H1 (cell line): ENCODE data around the gene TMEM40. TPM values are rescaled to one million over a fixed set of nuclear protein-coding genes. Genes with fewer than 3 reads are reported as not detected.

ENCODE experiments used
- CTCF ChIA-PET: fragments of 300-600 bp; sonication (Branson Sonifier 250); formaldehyde crosslinking; loops from one replicate; lab custom pipeline; 2021; ENCODE audit not compliant: partially characterized antibody; lab: Charles Lee
- POLR2A ChIA-PET: fragments of 300-600 bp; sonication (Branson Sonifier 250); formaldehyde crosslinking; loops from one replicate; lab custom pipeline; 2021; ENCODE audit warnings: inconsistent platforms; ENCODE audit not compliant: partially characterized antibody; lab: Charles Lee
- DNase-seq, 2 experiments: peaks; one replicate each; pipeline versions ENCODE4 v3.0.0 to v3.0.0-alpha.2; 2010 to 2022; ENCODE audit warnings: low spot score in 2 of 2, low read depth in 1 of 2, mixed read lengths in 1 of 2
- FAIRE-seq: peaks from 2 replicates; lab custom pipeline; 2011; peaks lifted over from hg19 to GRCh38; lab: Jason Lieb, UNC
- H2AFZ ChIP-seq: 2 replicates; pipeline ENCODE4 v1.8.1; 2012; ENCODE audit warnings: low read length, inconsistent platforms
- H2AK5ac ChIP-seq: 2 replicates; pipeline ENCODE4 v1.6.1; 2013; ENCODE audit warnings: low read depth, low read length
- H2BK120ac ChIP-seq: replicated peaks from 2 replicates; pipeline ENCODE3; 2013; ENCODE audit warnings: low read depth, low read length, inconsistent platforms
- H2BK12ac ChIP-seq: 2 replicates; pipeline ENCODE4 v1.6.1; 2013; ENCODE audit warnings: low read depth, low read length
- H2BK15ac ChIP-seq: 2 replicates; pipeline ENCODE4 v1.6.1; 2013; ENCODE audit warnings: low read length
- H2BK20ac ChIP-seq: 2 replicates; pipeline ENCODE4 v1.6.1; 2013; ENCODE audit warnings: low read length
- H2BK5ac ChIP-seq: 2 replicates; pipeline ENCODE4 v1.6.1; 2013; ENCODE audit warnings: low read depth, low read length
- H3K14ac ChIP-seq: 2 replicates; pipeline ENCODE4 v1.6.1; 2013; ENCODE audit warnings: inconsistent platforms; ENCODE audit not compliant: insufficient read length
- H3K18ac ChIP-seq: 2 replicates; pipeline ENCODE4 v1.6.1; 2013; ENCODE audit warnings: low read length; ENCODE audit errors: extremely low read depth
- H3K23ac ChIP-seq: 2 replicates; pipeline ENCODE4 v1.6.1; 2013; ENCODE audit warnings: inconsistent platforms; ENCODE audit not compliant: insufficient read length
- H3K23me2 ChIP-seq: 2 replicates; pipeline ENCODE4 v1.6.1; 2013; ENCODE audit warnings: low read depth, low read length
- H3K27ac ChIP-seq: 2 replicates; pipeline ENCODE4 v1.6.1; 2011; ENCODE audit warnings: low read depth, low read length, inconsistent platforms
- H3K27me3 ChIP-seq, 4 experiments: replicated peaks in 1 of 4; 1 replicate in 1 of 4; 2 replicates in 3 of 4; pipeline versions ENCODE4 v1.6.1 to v1.8.1; 2011 to 2013; ENCODE audit warnings: low read length in 3 of 4, mild to moderate bottlenecking in 3 of 4, inconsistent platforms in 2 of 4, mixed read lengths in 2 of 4, moderate library complexity in 1 of 4; ENCODE audit not compliant: control insufficient read depth in 3 of 4, insufficient read depth in 3 of 4; ENCODE audit errors: extremely low read depth in 1 of 4
- H3K36me3 ChIP-seq, 4 experiments: 2 replicates each; pipeline versions ENCODE4 v1.6.1 to v1.8.1; 2011 to 2013; ENCODE audit warnings: mild to moderate bottlenecking in 4 of 4, low read length in 3 of 4, moderate library complexity in 2 of 4, control low read depth in 1 of 4, inconsistent platforms in 1 of 4; ENCODE audit not compliant: insufficient read depth in 4 of 4, control insufficient read depth in 2 of 4
- H3K4ac ChIP-seq: replicated peaks from 2 replicates; pipeline ENCODE3; 2013; ENCODE audit warnings: low read length, low read depth, mixed read lengths, inconsistent platforms; ENCODE audit not compliant: insufficient read length
- H3K4me1 ChIP-seq, 4 experiments: replicated peaks in 1 of 4; 1 replicate in 1 of 4; 2 replicates in 3 of 4; pipeline versions ENCODE4 v1.6.1 to v1.8.1; 2011 to 2013; ENCODE audit warnings: low read length in 3 of 4, inconsistent platforms in 2 of 4, mixed read lengths in 1 of 4; ENCODE audit not compliant: insufficient read depth in 4 of 4, control insufficient read depth in 3 of 4
- H3K4me2 ChIP-seq, 2 experiments: 2 replicates each; pipeline versions ENCODE4 v1.6.1 to v1.8.1; 2011 to 2013; ENCODE audit warnings: low read depth in 2 of 2, low read length in 2 of 2, control low read depth in 1 of 2, inconsistent platforms in 1 of 2, mild to moderate bottlenecking in 1 of 2; ENCODE audit not compliant: insufficient read depth in 1 of 2
- H3K4me3 ChIP-seq, 4 experiments: fragments of 200-600, 300-600 bp in 1 of 4; sonication (generic), shearing (Covaris generic), sonication (Bioruptor Twin) in 1 of 4; 2 replicates each; pipeline versions ENCODE4 v1.5.1 to v1.8.1; 2011 to 2016; ENCODE audit warnings: low read length in 4 of 4, low read depth in 3 of 4, control low read depth in 2 of 4, inconsistent platforms in 2 of 4, mild to moderate bottlenecking in 2 of 4, mixed read lengths in 1 of 4, moderate library complexity in 1 of 4; ENCODE audit not compliant: insufficient read depth in 2 of 4; ENCODE audit errors: extremely low read depth in 1 of 4
- H3K56ac ChIP-seq: replicated peaks from 2 replicates; pipeline ENCODE3; 2013; ENCODE audit warnings: low read depth, mild to moderate bottlenecking, mixed read lengths, low read length, inconsistent platforms; ENCODE audit not compliant: insufficient read length
- H3K79me1 ChIP-seq: 2 replicates; pipeline ENCODE4 v1.6.1; 2013; ENCODE audit warnings: low read depth, low read length, control low read depth
- H3K79me2 ChIP-seq, 2 experiments: 2 replicates each; pipeline versions ENCODE4 v1.6.1 to v1.8.1; 2012 to 2013; ENCODE audit warnings: low read length in 2 of 2, mild to moderate bottlenecking in 2 of 2, inconsistent platforms in 1 of 2; ENCODE audit not compliant: insufficient read depth in 2 of 2, control insufficient read depth in 1 of 2
- H3K9ac ChIP-seq, 4 experiments: replicated peaks in 1 of 4; 1 replicate in 1 of 4; 2 replicates in 3 of 4; pipeline versions ENCODE4 v1.6.1 to v1.8.1; 2011 to 2013; ENCODE audit warnings: low read depth in 3 of 4, low read length in 3 of 4, control low read depth in 2 of 4, mild to moderate bottlenecking in 2 of 4, moderate library complexity in 2 of 4, inconsistent platforms in 1 of 4; ENCODE audit errors: extremely low read depth in 1 of 4
- H3K9me3 ChIP-seq, 2 experiments: 2 replicates each; pipeline versions ENCODE4 v1.6.1 to v1.8.1; 2012 to 2013; ENCODE audit warnings: mild to moderate bottlenecking in 2 of 2, moderate library complexity in 2 of 2, control low read depth in 1 of 2, inconsistent platforms in 1 of 2, low read depth in 1 of 2, low read length in 1 of 2, mixed read lengths in 1 of 2; ENCODE audit not compliant: insufficient read depth in 2 of 2
- H4K20me1 ChIP-seq, 2 experiments: replicated peaks in 1 of 2; 2 replicates each; pipeline versions ENCODE3 to v1.8.1; 2011 to 2013; ENCODE audit warnings: inconsistent platforms in 2 of 2, low read length in 2 of 2, mild to moderate bottlenecking in 1 of 2; ENCODE audit not compliant: insufficient read depth in 2 of 2, control insufficient read depth in 1 of 2
- H4K5ac ChIP-seq: 2 replicates; pipeline ENCODE4 v1.6.1; 2013; ENCODE audit warnings: low read length, low read depth, mixed read lengths, inconsistent platforms; ENCODE audit not compliant: insufficient read length
- H4K8ac ChIP-seq: 2 replicates; pipeline ENCODE4 v1.8.0; 2013; ENCODE audit warnings: mild to moderate bottlenecking, moderate library complexity, low read length, inconsistent platforms; ENCODE audit not compliant: insufficient read depth; ENCODE audit errors: extremely low read depth
- H4K91ac ChIP-seq: replicated peaks from 2 replicates; pipeline ENCODE3; 2013; ENCODE audit warnings: low read length, mixed read lengths, inconsistent platforms; ENCODE audit not compliant: insufficient read length
- ATF2 ChIP-seq: IDR thresholded peaks from 2 replicates; pipeline ENCODE4 v1.6.1; 2012; ENCODE audit warnings: low read length, inconsistent platforms
- BACH1 ChIP-seq: IDR thresholded peaks from 2 replicates; pipeline ENCODE4 v1.6.1; 2012; ENCODE audit warnings: low read length, improper control_type of control experiment
- BCL11A ChIP-seq, 2 experiments: IDR thresholded peaks; one replicate each; pipeline ENCODE4 v1.6.1; 2011; ENCODE audit warnings: low read depth in 2 of 2, low read length in 2 of 2, mild to moderate bottlenecking in 2 of 2
- CEBPB ChIP-seq: IDR thresholded peaks from 2 replicates; pipeline ENCODE4 v1.6.1; 2012; ENCODE audit warnings: low read depth, low read length
- RBBP5 ChIP-seq: IDR thresholded peaks from 2 replicates; pipeline ENCODE4 v1.7.1; 2012; ENCODE audit warnings: low read depth, mild to moderate bottlenecking, inconsistent platforms, low read length, moderate library complexity, borderline replicate concordance
- RNF2 ChIP-seq: fragments of 200-900, 300-1000 bp; sonication (generic); IDR thresholded peaks from 2 replicates; pipeline ENCODE4 v1.7.1; 2016; ENCODE audit warnings: borderline replicate concordance, low read depth, mild to moderate bottlenecking, antibody characterized with exemption, low read length; ENCODE audit not compliant: poor library complexity, severe bottlenecking; ENCODE audit errors: missing control alignments
- SIX5 ChIP-seq: IDR thresholded peaks from 2 replicates; pipeline ENCODE4 v1.6.1; 2011; ENCODE audit warnings: mild to moderate bottlenecking, low read depth, low read length
- SUZ12 ChIP-seq: fragments of 200-600 bp; sonication (generic); IDR thresholded peaks from 2 replicates; pipeline ENCODE4 v1.6.1; 2012; ENCODE audit warnings: mild to moderate bottlenecking, inconsistent platforms, low read length, moderate library complexity, mixed read lengths
- USF2 ChIP-seq: IDR thresholded peaks from 2 replicates; pipeline ENCODE4 v1.6.1; 2011; ENCODE audit warnings: low read length, improper control_type of control experiment
- WGBS, 2 experiments: shearing (Covaris generic) in 1 of 2; methylation state at CpG; one replicate each; pipeline versions ENCODE4 v1.1.6 to v1.1.7; 2013 to 2015; ENCODE audit warnings: low lambda C conversion rate in 2 of 2, mixed read lengths in 2 of 2, inconsistent platforms in 1 of 2, low coverage in 1 of 2, missing lambda C conversion rate in 1 of 2; ENCODE audit not compliant: insufficient replicate concordance in 2 of 2, insufficient coverage in 1 of 2, insufficient read length in 1 of 2; ENCODE audit errors: extremely low coverage in 1 of 2, missing lambda C conversion rate in 1 of 2; 5-methylcytosine and 5-hydroxymethylcytosine counted together
- polyA plus RNA-seq, 7 experiments: library from polyadenylated mRNA; depleted of rRNA in 3 of 7; stranded (reverse) in 5 of 7; unstranded in 2 of 7; fragments of >200 nt in 5 of 7; fragments of 200-250 nt in 2 of 7; gene quantifications; 1 replicate in 5 of 7; 2 replicates in 1 of 7; 4 replicates in 1 of 7; pipeline versions ENCODE4 v1.2.1 to v1.2.3, GENCODE V29; 2011 to 2013; ENCODE audit warnings: missing spikeins in 2 of 7, mixed read lengths in 2 of 7
- total RNA-seq: library from RNA; stranded (reverse); fragmentation: NEBNext Ultra II Directional; extraction: Animal tissue kit (Norgen Biotek cat#: 25700); gene quantifications from 2 replicates; pipeline ENCODE4 v1.2.1, GENCODE V29; 2021

Gene TMEM40
- total and polyA plus RNA-seq, 2 of the 8 experiments (the other 6 are each of a cell fraction or from before 2014, with no cell fraction given): 0.18 TPM; not detected in 1

- Histone ChIP-seq H3K4me3 (no peak overlapping the region), H3K9me3 (no peaks in the 10 kb centered on the region), H4K91ac (no peak overlapping the region), H3K79me2 (no peaks in the 10 kb centered on the region), H2BK20ac (no peak overlapping the region), H2BK120ac (no peak overlapping the region), H3K79me1 (no peaks in the 10 kb centered on the region), H3K56ac (no peak overlapping the region), H3K23ac (no peak overlapping the region), H3K14ac (no peak overlapping the region), H3K4ac (no peak overlapping the region), H3K4me1 (peaks cover 0 to 6% (median 3%) of the 10 kb centered on the region in 4 experiments; a peak in 4 of 7 replicates), H3K23me2 (no peaks in the 10 kb centered on the region), H2BK12ac (no peak overlapping the region), H3K27me3 (no peaks in the 10 kb centered on the region), H4K20me1 (no peaks in the 10 kb centered on the region), H2BK5ac (no peak overlapping the region), H3K4me2 (no peak overlapping the region), H2AFZ (no peak overlapping the region), H3K18ac (no peak overlapping the region), H2BK15ac (no peak overlapping the region), H4K5ac (no peak overlapping the region), H3K27ac (no peak overlapping the region)
- WGBS, 2 experiments: 82% methylated on average over 3 of the region's 3 CpGs; no CpG with 5 or more reads in 1 of the 2 experiments
- FAIRE-seq (no peak), DNase-seq (no peak)
- CTCF ChIA-PET: interaction anchor here (0.6 to 1.2 kb wide), 4 partner anchors 11 to 241 kb away, joined by 3 to 5 read pairs (median 4); no protein-coding TSS in a partner anchor
- POLR2A ChIA-PET: interaction anchor here (0.7 to 1.5 kb wide), 2 partner anchors 31 to 1485 kb away, joined by 3 to 6 read pairs; partner anchors contain the start of gene RAF1
- TF ChIP-seq USF2: no peak
- no peak for TF ChIP-seq SUZ12
- TF ChIP-seq SIX5: no peak
- no peak for TF ChIP-seq RBBP5
- no peak for TF ChIP-seq BCL11A (IDR thresholded peaks at IDR 0.05; ENCODE audit: low read depth in 2 of 2, low read length in 2 of 2)
- TF ChIP-seq ATF2: no peak
- peak; percentile 48; the same call in 1 of the 2 replicates for TF ChIP-seq CEBPB
- TF ChIP-seq BACH1: no peak
- TF ChIP-seq RNF2: no peak
- TF ChIP-seq, all 59 proteins: peak for 1
- H3K9ac ChIP-seq: no peak overlapping the region
- H2AK5ac ChIP-seq: no peak overlapping the region
- H3K36me3 ChIP-seq: no peaks in the 10 kb centered on the region
- no peak overlapping the region for H4K8ac ChIP-seq
Measured at GRCh38 chr3:12695112-12695511, 63.9 kb downstream of the TMEM40 start.
